ENCODE results near the gene RYR1. TPM values are rescaled to one million over a fixed set of nuclear protein-coding genes. Genes with fewer than 3 reads are reported as not detected.

The RYR1 gene
- total RNA-seq, 1 experiment from 2014 or later, result 4.1 TPM

GRCh38 chr19:38400361-38400760, 33.1 kb upstream of the RYR1 start:
- ATAC-seq (no peak), DNase-seq (ENCODE audit: low read depth, low spot score) (no peak)
- H3K36me3 ChIP-seq (ENCODE audit: control insufficient read depth in 1 of 2, insufficient read depth in 2 of 2, low read length in 2 of 2), result peaks cover under 1 to 2% of the 10 kb centered on the region in 2 experiments; a peak in 1 of 4 replicates
- H3K9me3 ChIP-seq (ENCODE audit: control insufficient read depth in 1 of 2, insufficient read depth in 1 of 2, low read depth in 1 of 2, low read length in 2 of 2), result no peaks in the 10 kb centered on the region
- H3K9me2 ChIP-seq (ENCODE audit: insufficient read depth), result no peaks in the 10 kb centered on the region
- no TSS peak for BruUV-seq (replicated peaks)
- POLR2A ChIA-PET, result interaction anchor here (0.8 to 1.4 kb wide), 2 partner anchors 10 to 13 kb away, joined by 4 to 5 read pairs; partner anchors contain the start of gene GGN
- H2AFZ ChIP-seq (ENCODE audit: low read depth, low read length, poor library complexity, severe bottlenecking), result no peak overlapping the region
- intact Hi-C loops (cut with micrococcal nuclease), result loop anchor here (5.0 to 10.0 kb wide), 2 partner anchors 114 to 168 kb away; no protein-coding TSS in a partner anchor
- no peaks in the 10 kb centered on the region for H3K27me3 ChIP-seq (ENCODE audit: insufficient read depth, low read length)
- H3K4me3 ChIP-seq (replicated peaks in 1 of 2; ENCODE audit: low read depth in 1 of 2, low read length in 2 of 2), result no peak overlapping the region
- peaks cover 9% of the 10 kb centered on the region; the same call in 1 of the 2 replicates for H3K79me2 ChIP-seq (ENCODE audit: insufficient read depth, low read length)
- RAD21 ChIA-PET (ENCODE audit: low non-redundant PET in 1 of 2, low total read pairs in 2 of 2, uncharacterized antibody in 2 of 2, unreplicated experiment in 2 of 2), result no interaction called here
- no peak overlapping the region for H3K27ac ChIP-seq (ENCODE audit: low read depth, low read length)
- H3K4me1 ChIP-seq (ENCODE audit: control insufficient read depth in 1 of 2, insufficient read depth in 2 of 2, low read length in 2 of 2), result peaks cover 8 to 17% of the 10 kb centered on the region in 2 experiments; a peak in 3 of 4 replicates
- CTCF ChIA-PET, result no interaction called here
- H4K20me1 ChIP-seq (ENCODE audit: insufficient read depth), result no peaks in the 10 kb centered on the region
- TF ChIP-seq, protein P1, sequence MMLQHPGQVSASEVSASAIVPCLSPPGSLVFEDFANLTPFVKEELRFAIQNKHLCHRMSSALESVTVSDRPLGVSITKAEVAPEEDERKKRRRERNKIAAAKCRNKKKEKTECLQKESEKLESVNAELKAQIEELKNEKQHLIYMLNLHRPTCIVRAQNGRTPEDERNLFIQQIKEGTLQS (IDR thresholded peaks at IDR 0.05), result no peak
- TF ChIP-seq EZH2 (IDR thresholded peaks at IDR 0.05) (no peak), JUND (IDR thresholded peaks at IDR 0.05) (no peak), FOSL1 (IDR thresholded peaks at IDR 0.05; ENCODE audit: low read depth) (no peak), EZH2phosphoT487 (IDR thresholded peaks at IDR 0.05; ENCODE audit: borderline replicate concordance) (no peak), CEBPB (IDR thresholded peaks at IDR 0.05; ENCODE audit: low read depth) (no peak), POLR2AphosphoS5 (IDR thresholded peaks at IDR 0.05; ENCODE audit: low read depth, low read length) (no peak), MAX (IDR thresholded peaks at IDR 0.05) (no peak), SIN3A (IDR thresholded peaks at IDR 0.05; ENCODE audit: low read depth) (no peak), TCF7L2 (IDR thresholded peaks at IDR 0.05; ENCODE audit: borderline replicate concordance, extremely low read depth, insufficient read depth, insufficient read length) (no peak), ZFX (IDR thresholded peaks at IDR 0.05) (no peak), SRF (IDR thresholded peaks at IDR 0.05; ENCODE audit: low read depth) (no peak), CBX3 (IDR thresholded peaks at IDR 0.05; ENCODE audit: low read depth) (no peak), YY1 (IDR thresholded peaks at IDR 0.05; ENCODE audit: extremely low read depth, insufficient replicate concordance, low read depth, low read length) (no peak), EGR1 (IDR thresholded peaks at IDR 0.05; ENCODE audit: low read depth) (no peak), ELF1 (IDR thresholded peaks at IDR 0.05; ENCODE audit: borderline replicate concordance, low read depth) (no peak)
- TF ChIP-seq, protein P2, sequence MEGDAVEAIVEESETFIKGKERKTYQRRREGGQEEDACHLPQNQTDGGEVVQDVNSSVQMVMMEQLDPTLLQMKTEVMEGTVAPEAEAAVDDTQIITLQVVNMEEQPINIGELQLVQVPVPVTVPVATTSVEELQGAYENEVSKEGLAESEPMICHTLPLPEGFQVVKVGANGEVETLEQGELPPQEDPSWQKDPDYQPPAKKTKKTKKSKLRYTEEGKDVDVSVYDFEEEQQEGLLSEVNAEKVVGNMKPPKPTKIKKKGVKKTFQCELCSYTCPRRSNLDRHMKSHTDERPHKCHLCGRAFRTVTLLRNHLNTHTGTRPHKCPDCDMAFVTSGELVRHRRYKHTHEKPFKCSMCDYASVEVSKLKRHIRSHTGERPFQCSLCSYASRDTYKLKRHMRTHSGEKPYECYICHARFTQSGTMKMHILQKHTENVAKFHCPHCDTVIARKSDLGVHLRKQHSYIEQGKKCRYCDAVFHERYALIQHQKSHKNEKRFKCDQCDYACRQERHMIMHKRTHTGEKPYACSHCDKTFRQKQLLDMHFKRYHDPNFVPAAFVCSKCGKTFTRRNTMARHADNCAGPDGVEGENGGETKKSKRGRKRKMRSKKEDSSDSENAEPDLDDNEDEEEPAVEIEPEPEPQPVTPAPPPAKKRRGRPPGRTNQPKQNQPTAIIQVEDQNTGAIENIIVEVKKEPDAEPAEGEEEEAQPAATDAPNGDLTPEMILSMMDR (IDR thresholded peaks at IDR 0.05 in 2 of 3, conservative IDR thresholded peaks at IDR 0.05 in 1 of 3; ENCODE audit: borderline replicate concordance in 1 of 3, insufficient read depth in 1 of 3, low read depth in 2 of 3, low read length in 2 of 3), result no peak
- TF ChIP-seq, protein P3, sequence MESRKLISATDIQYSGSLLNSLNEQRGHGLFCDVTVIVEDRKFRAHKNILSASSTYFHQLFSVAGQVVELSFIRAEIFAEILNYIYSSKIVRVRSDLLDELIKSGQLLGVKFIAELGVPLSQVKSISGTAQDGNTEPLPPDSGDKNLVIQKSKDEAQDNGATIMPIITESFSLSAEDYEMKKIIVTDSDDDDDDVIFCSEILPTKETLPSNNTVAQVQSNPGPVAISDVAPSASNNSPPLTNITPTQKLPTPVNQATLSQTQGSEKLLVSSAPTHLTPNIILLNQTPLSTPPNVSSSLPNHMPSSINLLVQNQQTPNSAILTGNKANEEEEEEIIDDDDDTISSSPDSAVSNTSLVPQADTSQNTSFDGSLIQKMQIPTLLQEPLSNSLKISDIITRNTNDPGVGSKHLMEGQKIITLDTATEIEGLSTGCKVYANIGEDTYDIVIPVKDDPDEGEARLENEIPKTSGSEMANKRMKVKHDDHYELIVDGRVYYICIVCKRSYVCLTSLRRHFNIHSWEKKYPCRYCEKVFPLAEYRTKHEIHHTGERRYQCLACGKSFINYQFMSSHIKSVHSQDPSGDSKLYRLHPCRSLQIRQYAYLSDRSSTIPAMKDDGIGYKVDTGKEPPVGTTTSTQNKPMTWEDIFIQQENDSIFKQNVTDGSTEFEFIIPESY (IDR thresholded peaks at IDR 0.05; ENCODE audit: extremely low read depth, insufficient replicate concordance, low read length), result no peak
- no peak overlapping the region for H3K9ac ChIP-seq (ENCODE audit: low read length)
- H3K4me2 ChIP-seq (ENCODE audit: low read length), result no peak overlapping the region

All from HCT116 (cell line).